ENCODE data around the gene JSRP1.

GRCh38 chr19:2287585-2288337 lies 31.5 kb upstream of the JSRP1 start:
- TF ChIP-seq ELF4 (IDR thresholded peaks at IDR 0.05): no peak
- no peak for TF ChIP-seq BHLHE40 (IDR thresholded peaks at IDR 0.05; ENCODE audit: borderline replicate concordance)
- TF ChIP-seq FOXM1 (IDR thresholded peaks at IDR 0.05; ENCODE audit: borderline replicate concordance): no peak
- no peak for TF ChIP-seq SP1 (IDR thresholded peaks at IDR 0.05)
- no peak for TF ChIP-seq HDGF (IDR thresholded peaks at IDR 0.05; ENCODE audit: borderline replicate concordance)
- no peak for TF ChIP-seq FOXK2 (IDR thresholded peaks at IDR 0.05)

Data from HEK293T (cell line).